Germinal center (tissue), 1 donor: ENCODE data around the gene YEATS2.
"Not testable (repeated sequence)": the region's sequence is repeated elsewhere in the genome, so short reads cannot be mapped to it uniquely, and the experiment has no call there.

Experiments
- DNase-seq: peaks from one replicate; pipeline ENCODE4 v3.0.0; 2012; ENCODE audit warnings: mixed read lengths, low spot score

Gene YEATS2

GRCh38 chr3:183714622-183715021 is 17.0 kb downstream of the YEATS2 start:
- no peak for DNase-seq

DNA sequence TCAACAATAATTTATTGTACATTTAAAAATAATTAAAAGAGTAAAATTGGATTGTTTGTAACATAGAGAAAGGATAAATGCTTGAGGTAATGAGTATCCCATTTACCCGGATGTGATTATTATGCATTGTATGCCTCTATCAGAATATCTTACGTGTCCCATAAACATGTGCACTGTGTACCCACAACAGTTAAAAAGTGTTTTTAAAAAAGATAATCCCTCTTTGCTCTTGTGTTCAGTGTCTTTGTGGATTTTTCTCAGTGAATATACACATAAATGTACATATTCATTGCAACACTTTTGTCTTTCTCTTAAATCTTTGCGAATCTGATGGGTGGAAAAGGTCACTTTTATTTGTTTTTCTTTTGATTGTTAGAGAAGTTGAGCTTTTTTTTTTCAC is 20.4 kb downstream of the YEATS2 start:
- no peak for DNase-seq

GRCh38 chr3:183725387-183725786 is 27.8 kb downstream of the YEATS2 start:
- no peak for DNase-seq

- DNase-seq, result no peak
Observed at GRCh38 chr3:183728204-183728603, 30.6 kb downstream of the YEATS2 start.

DNA sequence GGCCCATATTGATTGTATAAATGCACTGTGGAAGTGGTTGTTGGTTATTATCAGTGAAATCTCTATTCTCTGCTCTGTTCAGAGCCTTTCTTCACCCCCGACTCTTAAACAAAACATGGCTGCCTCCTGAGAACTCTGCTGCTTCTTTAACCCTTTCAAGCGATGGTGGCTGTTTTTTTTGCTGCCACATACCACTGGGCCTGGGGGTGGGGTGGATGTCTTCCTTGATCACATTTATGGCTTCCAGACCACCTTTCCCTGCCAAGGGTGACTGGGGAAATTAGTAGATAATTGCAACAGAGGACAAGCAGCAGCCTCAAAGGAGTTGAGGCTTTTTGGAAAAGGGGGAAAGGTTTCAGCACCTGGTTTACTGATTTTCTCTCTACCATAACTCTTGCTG is 32.8 kb downstream of the YEATS2 start:
- no peak for DNase-seq

DNA sequence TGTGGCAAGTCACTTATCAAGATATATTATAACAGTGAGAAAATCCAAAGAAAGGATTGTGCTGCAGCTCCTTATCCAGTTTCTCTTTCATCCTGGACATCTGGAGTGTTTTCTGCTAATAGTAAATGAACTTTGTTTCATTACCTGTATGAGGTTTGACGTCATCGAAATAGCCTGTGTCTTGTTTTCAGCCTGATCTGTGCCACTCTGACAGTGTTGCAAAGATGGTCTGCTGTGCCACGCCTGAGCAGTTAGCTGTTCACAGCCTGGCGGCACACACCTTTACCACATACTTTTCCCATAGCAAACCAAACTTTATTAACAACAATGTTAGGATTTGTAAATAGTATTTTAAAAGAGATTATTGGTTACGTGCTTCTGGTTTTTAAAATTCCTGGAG is 34.0 kb downstream of the YEATS2 start:
- DNase-seq, result no peak

DNA sequence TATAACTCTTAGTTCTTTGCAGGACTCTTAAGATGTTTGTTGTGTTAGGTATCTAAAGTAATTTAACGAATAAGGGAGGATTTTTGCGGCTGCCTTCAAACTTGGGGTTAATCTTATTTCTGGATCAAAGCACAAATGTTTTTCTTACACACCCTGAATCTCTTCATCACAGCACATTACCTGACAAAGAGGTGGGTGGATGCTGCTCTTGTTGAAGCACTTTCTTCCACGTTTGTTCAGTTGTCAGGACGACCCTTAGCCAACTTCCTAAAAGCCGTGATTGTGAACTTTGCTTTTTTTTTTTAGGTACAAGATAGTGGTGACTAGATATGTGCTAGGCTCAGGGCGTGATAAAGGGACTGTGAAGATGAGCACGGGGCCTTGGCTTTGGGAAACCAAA is 36.0 kb downstream of the YEATS2 start:
- no peak for DNase-seq

DNA sequence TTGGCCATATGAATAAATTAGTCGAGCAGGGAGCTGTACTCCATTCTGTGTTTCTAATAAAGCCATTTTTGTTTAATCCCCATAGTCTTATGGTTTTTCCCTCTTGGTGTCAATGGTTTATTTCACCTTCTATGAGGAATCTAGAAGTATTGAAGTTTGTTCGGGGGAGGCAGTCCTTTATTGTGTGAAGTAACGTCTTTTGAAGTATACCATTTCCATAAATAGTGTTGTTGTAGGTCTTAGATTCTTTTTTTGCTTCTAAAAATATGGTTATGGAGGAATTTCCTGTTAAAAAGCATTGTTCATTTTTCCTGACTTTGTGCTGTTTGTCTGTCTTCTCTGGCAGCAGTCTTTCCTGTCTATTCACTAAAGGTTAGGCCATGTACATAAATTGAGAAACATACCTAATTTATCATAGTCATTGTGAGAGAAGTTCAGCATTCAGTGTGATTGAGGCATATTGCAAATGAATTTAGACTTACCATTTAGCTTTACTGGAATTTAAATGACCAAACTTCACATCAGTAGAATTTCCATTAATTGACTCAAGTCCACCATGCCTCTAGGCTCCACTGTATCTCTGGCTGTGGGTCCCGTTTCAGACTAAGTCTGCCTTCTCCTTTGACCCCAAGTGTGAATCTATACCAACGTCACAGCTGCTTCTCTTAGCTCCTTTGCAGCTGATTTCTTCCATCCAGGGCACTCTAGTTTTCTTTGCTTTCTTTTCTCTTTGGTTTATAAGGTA is 37.3 kb downstream of the YEATS2 start:
- DNase-seq, result no peak

DNA sequence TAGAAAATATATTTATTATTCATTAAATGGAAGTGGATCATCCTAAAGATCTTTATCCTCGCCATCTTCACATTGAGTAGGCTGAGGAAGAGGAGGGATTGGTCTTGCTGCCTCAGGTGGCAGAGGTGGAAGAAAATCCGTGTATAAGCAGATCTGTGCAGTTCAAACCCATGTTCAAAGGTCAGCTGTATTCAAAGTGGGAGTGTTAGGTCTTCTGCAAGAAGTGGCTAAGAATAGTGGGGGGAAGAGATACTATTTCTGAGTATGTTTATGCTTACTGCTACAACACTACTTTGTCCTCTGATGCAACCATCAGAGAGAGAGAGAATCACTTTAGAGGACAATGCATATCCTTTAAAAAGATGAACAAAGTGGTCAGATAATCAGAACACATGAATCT is 39.5 kb downstream of the YEATS2 start:
- DNase-seq, result no peak

DNA sequence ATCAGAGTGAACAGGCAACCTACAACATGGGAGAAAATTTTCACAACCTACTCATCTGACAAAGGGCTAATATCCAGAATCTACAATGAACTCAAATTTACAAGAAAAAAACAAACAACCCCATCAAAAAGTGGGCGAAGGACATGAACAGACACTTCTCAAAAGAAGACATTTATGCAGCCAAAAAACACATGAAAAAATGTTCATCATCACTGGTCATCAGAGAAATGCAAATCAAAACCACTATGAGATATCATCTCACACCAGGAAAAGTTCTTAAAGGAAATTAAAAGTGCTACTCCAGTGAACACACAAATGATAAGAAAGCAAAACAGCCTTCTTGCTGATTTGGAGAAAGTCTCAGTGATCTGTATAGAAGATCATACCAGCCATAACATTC is 42.6 kb downstream of the YEATS2 start:
- not testable (repeated sequence) for DNase-seq

DNA sequence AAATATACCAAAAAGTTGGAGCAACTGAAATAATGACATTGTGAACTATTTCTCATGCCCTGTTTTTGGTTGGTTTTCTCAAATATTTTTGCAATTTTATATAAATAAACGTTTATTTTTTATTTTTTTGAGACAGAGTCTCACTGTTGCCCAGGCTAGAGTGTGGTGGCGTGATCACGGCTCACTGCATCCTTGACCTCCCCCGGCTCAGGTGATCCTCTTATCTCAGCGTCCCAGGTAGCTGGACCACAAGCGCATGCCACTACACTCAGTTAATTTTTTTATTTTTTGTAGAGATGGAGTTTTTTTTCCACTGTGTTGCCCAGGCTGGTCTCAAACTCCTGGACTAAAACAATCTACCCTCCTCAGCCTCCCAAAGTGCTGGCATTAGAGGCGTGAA is 45.6 kb downstream of the YEATS2 start:
- DNase-seq, result no peak

DNA sequence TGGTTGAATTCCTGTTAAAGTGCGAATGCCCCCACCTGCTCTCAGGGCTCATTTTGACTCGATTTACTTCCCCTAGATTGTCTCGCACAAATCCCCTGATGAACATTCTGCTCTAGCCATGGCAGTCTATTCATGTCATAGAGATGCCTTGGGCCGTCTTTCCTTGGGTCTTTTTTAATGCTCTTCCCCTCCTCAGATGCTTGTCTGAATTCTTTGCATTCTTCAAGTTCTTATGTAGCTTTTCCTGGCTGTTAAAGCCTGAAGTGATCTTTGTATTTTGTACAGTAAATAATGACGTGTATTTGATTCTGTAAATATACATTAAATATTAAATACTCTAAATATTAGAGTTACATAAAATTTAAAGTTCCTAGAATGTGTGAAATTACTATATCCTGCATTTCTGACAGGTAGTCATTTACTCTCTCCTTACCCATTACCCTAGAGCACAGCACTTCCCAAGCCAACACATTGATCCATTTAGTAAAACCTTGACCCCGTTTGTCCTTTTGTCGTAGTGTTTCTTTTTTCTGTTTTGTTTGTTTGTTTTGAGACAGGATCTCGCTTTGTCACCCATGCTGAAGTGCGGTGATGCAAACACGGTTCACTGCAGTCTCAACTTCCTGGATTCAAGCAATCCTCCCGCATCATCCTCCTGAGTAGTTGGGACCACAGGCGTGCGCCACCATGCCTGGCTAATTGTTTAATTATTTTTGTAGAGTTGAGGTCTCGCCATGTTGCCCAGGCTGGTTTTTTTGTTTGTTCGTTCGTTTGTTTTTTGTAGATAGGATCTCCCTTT is 47.9 kb downstream of the YEATS2 start:
- DNase-seq, result no peak

DNA sequence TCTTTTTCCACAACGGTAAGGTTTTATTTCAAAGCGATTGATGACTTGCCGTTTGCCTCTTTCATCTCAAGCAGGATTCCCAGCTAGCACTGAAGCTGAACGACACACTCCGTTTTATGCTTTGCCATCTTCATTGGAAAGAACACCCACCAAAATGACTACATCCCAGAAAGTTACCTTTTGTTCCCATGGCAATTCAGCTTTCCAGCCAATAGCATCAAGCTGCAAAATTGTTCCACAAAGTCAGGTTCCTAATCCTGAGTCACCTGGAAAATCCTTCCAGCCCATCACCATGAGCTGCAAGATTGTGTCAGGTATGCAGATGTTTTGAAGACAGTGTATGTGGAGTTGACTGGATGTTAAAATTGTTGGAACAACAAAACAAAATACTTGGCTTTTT is 56.5 kb downstream of the YEATS2 start:
- DNase-seq, result no peak

DNA sequence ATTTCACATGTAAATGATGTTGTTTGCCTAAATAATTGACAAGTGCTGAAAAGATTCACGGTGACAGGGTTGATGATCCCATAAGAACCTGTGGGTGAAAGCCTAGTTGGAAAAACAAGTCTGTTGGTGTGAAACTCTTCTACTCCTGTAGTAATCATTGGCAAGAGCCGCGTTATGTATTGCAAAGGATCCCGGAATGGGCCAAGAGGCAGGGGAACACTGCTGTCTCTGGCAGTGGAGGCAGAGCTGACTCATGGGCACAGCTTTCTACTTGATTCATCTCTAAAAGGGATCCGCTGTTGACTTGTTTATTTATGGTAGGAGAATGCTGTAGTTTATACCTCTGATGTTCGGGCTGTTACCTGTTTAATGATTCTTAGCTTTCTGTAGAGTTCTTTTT is 64.7 kb downstream of the YEATS2 start:
- no peak for DNase-seq

DNA sequence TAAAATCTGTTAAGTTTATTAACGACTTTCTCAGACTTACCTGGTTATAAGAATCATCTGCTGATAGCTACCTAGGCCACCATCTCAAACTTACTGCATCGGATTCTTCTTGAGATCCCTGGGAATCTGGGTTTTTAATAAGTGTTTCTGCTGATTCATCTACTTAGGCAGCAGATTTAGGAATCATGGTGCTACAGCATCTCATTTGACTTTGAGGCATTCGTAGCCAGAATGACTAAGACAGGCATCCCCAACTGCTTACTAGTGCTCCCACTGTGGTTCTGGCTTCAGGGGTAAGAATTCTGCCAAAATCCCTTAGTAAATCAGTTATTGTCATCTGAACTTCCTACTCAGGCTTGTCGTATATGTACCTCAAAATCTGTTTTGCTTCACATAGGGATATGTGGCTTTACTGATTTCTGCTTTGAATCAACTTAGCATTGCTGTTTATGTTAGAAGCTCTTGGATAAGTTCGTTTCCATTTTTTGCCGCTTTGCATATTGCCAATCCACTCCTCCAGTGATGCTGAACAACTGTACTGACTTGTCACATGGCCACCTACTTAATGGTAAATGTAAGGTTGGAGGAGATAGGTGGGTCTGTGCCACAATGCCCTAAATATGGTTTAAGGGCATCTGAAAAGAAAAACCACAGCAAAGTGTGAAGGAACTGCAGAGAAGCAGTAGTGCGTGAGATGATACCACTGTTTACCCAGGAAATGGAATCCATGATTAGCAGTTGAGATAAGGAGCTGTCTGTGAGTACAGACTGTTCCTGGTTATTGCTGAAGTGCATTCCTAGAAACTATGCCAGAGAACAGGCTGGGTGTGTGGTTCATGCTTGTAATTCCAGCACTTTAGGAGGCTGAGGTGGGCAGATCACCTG is 67.5 kb downstream of the YEATS2 start:
- DNase-seq, result peak; percentile 14

GRCh38 chr3:183766107-183766506 is 68.5 kb downstream of the YEATS2 start:
- DNase-seq, result no peak

DNA sequence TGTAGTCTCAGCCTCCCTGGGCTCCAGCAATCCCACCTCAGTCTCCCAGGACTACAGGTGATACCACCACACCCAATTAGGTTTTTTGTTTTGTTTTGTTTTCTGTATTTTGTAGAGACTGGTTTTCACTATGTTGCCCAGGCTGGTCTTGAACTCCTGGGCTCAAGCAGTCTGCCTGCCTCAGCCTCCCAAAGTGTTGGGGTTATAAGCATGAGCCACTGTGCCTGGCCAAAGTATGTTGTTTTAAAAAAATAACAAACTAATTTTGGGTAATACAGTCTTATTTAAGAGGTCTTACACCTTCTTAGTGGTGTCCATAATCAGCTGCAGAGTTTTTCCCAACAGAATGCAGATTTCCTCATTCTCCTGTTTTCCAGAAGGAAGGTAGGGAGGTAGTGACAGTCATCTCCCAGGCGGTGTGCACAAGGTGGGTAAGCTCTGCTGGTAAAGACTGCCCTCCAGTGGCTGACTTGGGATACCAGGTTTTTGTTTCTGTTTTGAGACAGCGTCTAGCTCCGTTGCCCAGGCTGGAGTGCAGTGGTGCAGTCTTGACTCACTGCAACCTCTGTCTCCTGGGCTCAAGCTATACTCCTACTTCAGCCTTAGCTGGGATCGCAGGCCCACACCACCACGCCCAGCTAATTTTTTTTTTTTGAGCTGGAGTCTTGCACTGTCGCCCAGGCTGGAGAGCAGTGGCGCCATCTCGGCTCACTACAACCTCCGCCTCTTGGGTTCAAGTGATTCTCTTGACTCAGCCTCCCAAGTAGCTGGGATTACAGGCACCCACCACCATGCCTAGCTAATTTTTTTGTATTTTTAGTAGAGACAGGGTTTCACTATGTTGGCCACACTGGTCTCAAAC is 69.4 kb downstream of the YEATS2 start:
- peak; percentile 76 for DNase-seq

DNA sequence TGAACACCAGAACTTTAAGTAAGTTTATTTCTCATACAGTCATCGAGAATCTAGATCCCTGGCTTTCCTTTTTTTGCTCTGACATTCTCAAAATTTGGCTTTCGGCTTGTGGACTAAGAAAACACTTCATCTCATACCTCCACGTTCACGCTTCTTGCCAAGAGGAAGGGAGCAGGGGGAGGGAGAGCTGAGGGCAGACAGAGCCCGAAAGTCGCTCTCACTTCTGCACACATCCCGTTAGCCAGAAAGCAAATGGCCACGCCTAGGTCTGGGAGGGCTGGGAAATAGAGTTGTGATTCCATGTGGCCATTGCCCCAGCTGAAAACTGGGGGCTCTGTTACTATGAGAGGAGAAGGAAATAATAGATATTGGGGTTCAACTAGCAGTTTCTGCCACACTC is 70.5 kb downstream of the YEATS2 start:
- no peak for DNase-seq

DNA sequence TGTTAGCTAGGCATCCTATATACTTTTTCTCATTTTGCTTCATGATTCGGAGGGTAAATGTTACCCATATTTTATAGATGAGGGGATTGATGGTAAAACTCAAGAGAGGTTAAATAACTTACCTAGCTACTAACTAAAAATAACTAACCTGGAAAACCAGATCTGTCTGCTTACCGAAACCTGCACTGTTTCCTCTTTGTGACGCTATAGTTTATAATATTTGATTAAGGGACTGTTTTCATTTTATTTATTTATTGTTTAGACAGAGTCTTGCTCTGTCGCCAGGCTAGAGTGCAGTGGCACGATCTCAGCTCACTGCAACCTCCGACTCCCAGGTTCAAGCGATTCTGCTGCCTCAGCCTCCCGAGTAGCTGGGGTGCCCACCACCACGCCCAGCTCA is 71.9 kb downstream of the YEATS2 start:
- DNase-seq, result no peak

GRCh38 chr3:183774631-183775030 is 77.0 kb downstream of the YEATS2 start:
- no peak for DNase-seq

DNA sequence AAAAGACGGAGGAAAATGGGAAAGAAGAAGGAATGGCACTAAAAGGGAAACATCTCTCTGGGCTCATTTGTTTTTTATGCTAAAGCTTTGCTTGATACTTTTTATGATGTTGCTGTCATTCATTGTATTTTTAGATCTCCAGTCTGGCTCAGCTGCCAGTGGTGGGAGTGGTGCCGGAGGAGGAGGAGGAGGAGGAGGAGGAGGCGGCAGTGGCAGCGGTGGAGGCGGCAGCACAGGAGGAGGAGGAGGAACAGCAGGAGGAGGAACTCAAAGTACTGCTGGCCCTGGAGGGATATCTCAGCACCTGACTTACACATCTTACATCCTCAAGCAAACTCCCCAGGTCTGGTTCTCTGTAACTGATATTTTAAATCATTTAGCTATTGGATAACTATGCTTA is 78.2 kb downstream of the YEATS2 start:
- DNase-seq, result no peak

GRCh38 chr3:183776451-183776850 is 78.9 kb downstream of the YEATS2 start:
- DNase-seq, result not testable (repeated sequence)
